Stimulated activated memory B cell treated with anti-CD40 and anti-IgM and Interleukin-4, amounts not matched to agents 10 μg/mL and 1 μg/mL and 100 μg/mL, for 72 hours (primary cell): Measurements from ENCODE around the gene CES5A.
"Not testable (repeated sequence)": the region's sequence is repeated elsewhere in the genome, so short reads cannot be mapped to it uniquely, and the experiment has no call there.

ENCODE experiments used
- ATAC-seq: fragments of 150-1000 bp; cut with Tn5 transposase; 2 replicates; pipeline ENCODE4 v1.10.0; 2021
- H3K27ac Mint-ChIP-seq: one replicate; pipeline ENCODE4 v1.8.0; 2022; ENCODE audit warnings: mild to moderate bottlenecking, mixed read lengths
- H3K27me3 Mint-ChIP-seq: one replicate; pipeline ENCODE4 v1.8.0; 2022; ENCODE audit warnings: mixed read lengths
- H3K36me3 Mint-ChIP-seq: one replicate; pipeline ENCODE4 v1.8.0; 2022; ENCODE audit warnings: mixed read lengths
- H3K4me1 Mint-ChIP-seq: one replicate; pipeline ENCODE4 v1.8.0; 2022; ENCODE audit warnings: mixed read lengths
- H3K4me3 Mint-ChIP-seq: one replicate; pipeline ENCODE4 v1.8.0; 2022; ENCODE audit warnings: mild to moderate bottlenecking, moderate library complexity, mixed read lengths
- H3K9me3 Mint-ChIP-seq: one replicate; pipeline ENCODE4 v1.8.0; 2022; ENCODE audit warnings: mixed read lengths

Gene CES5A

GRCh38 chr16:55849536-55849935, 25.6 kb downstream of the CES5A start:
- Mint-ChIP-seq H3K36me3 (no peaks in the 10 kb centered on the region), H3K4me1 (no peaks in the 10 kb centered on the region), H3K9me3 (no peaks in the 10 kb centered on the region), H3K4me3 (no peak overlapping the region), H3K27ac (no peak overlapping the region), H3K27me3 (peaks cover 38% of the 10 kb centered on the region)
- no peak for ATAC-seq

- Mint-ChIP-seq H3K27me3 (peaks cover 38% of the 10 kb centered on the region), H3K9me3 (no peaks in the 10 kb centered on the region), H3K4me1 (no peaks in the 10 kb centered on the region), H3K27ac (no peak overlapping the region), H3K4me3 (no peak overlapping the region), H3K36me3 (no peaks in the 10 kb centered on the region)
- ATAC-seq = peak; percentile 31
Observed at GRCh38 chr16:55846598-55847346, 28.4 kb downstream of the CES5A start.

DNA sequence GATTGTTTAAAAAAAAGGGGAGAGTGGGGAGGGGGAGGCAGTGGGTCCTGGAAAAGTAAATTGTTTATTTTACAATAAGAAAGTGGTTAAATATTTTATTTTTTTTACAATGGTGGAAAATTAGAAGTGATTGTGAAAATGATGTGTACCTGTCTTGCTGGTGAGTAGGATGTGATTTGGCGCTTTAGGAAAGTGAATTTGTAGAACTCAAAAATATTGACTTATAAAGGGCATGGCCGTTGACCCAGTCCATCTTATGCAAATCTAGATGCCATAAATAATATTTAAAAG, 32.1 kb downstream of the CES5A start:
- no peak overlapping the region for H3K27ac Mint-ChIP-seq
- no peaks in the 10 kb centered on the region for H3K9me3 Mint-ChIP-seq
- H3K36me3 Mint-ChIP-seq = no peaks in the 10 kb centered on the region
- no peak for ATAC-seq
- H3K27me3 Mint-ChIP-seq = peaks cover 25% of the 10 kb centered on the region
- no peak overlapping the region for H3K4me3 Mint-ChIP-seq
- H3K4me1 Mint-ChIP-seq = no peaks in the 10 kb centered on the region

- Mint-ChIP-seq H3K27me3 (peaks cover 25% of the 10 kb centered on the region), H3K27ac (no peak overlapping the region), H3K36me3 (no peaks in the 10 kb centered on the region), H3K9me3 (no peaks in the 10 kb centered on the region), H3K4me3 (no peak overlapping the region), H3K4me1 (no peaks in the 10 kb centered on the region)
- ATAC-seq = no peak
Observed at GRCh38 chr16:55842369-55843104, 32.6 kb downstream of the CES5A start.

- no peak overlapping the region for H3K27ac Mint-ChIP-seq
Observed at GRCh38 chr16:55839115-55839514, 36.1 kb downstream of the CES5A start.

DNA sequence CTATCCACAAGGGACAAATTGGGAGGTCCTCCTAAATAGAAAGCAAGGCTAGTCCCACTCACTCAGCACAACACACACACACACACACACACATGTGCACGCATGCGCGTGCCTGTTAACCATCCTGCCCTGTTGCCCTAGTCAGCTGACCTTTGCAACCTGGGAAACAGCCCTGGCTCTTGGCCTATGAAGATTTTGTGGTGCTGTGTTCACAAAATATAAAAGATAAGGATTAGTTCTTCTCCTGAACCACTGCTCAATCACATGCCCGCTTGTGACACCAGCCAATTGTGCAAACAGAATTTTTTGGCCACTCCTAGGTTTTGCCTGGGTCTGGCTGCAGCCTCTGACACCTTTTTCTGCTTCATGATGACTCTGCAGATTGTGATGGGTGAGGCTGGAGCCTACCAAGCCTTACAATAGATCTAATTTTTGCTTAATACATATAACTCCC, 39.0 kb downstream of the CES5A start:
- ATAC-seq = no peak
- H3K4me1 Mint-ChIP-seq = peaks cover 10% of the 10 kb centered on the region

More at GRCh38 chr16:55839115-55839514, 36.1 kb downstream of the CES5A start:
- H3K4me1 Mint-ChIP-seq = peaks cover 5% of the 10 kb centered on the region
- no peak for ATAC-seq
- no peak overlapping the region for H3K4me3 Mint-ChIP-seq
- peaks cover 3% of the 10 kb centered on the region for H3K9me3 Mint-ChIP-seq
- no peaks in the 10 kb centered on the region for H3K36me3 Mint-ChIP-seq
- peaks cover 7% of the 10 kb centered on the region for H3K27me3 Mint-ChIP-seq

GRCh38 chr16:55835581-55835980, 39.6 kb downstream of the CES5A start:
- no peak overlapping the region for H3K27ac Mint-ChIP-seq
- no peak overlapping the region for H3K4me3 Mint-ChIP-seq
- H3K9me3 Mint-ChIP-seq = peaks cover 4% of the 10 kb centered on the region
- H3K4me1 Mint-ChIP-seq = peaks cover 10% of the 10 kb centered on the region
- peaks cover 9% of the 10 kb centered on the region for H3K27me3 Mint-ChIP-seq
- no peaks in the 10 kb centered on the region for H3K36me3 Mint-ChIP-seq
- no peak for ATAC-seq

More for the DNA sequence above, 39.0 kb downstream of the CES5A start:
- Mint-ChIP-seq H3K9me3 (peaks cover 3% of the 10 kb centered on the region), H3K36me3 (no peaks in the 10 kb centered on the region), H3K27me3 (peaks cover 7% of the 10 kb centered on the region), H3K27ac (no peak overlapping the region), H3K4me3 (no peak overlapping the region)

- H3K4me1 Mint-ChIP-seq = peaks cover 10% of the 10 kb centered on the region
- not testable (repeated sequence) for H3K4me3 Mint-ChIP-seq, ATAC-seq, H3K27ac Mint-ChIP-seq, H3K9me3 Mint-ChIP-seq, H3K27me3 Mint-ChIP-seq, H3K36me3 Mint-ChIP-seq
Observed at GRCh38 chr16:55835173-55835572, 40.0 kb downstream of the CES5A start.

DNA sequence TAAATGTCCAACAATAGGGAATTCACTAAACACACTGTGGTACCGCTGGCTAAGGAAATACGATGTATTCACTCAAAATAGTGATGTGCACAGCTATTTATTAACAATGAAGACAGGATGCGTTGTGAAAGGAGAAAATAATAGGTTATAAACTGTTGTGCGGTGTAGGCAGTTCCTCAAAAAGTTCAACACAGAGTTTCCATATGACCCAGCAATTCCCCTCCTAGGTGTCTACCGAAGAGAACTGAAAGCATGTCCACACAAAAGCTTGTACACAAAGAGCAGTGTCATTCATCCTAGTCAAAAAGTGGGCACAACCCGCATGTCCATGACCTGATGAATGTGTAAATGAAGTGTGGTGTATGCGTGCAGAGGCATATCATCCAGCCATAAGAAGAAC, 41.1 kb downstream of the CES5A start:
- Mint-ChIP-seq H3K4me1 (peaks cover 10% of the 10 kb centered on the region), H3K9me3 (peaks cover 6% of the 10 kb centered on the region), H3K36me3 (no peaks in the 10 kb centered on the region), H3K4me3 (no peak overlapping the region), H3K27ac (no peak overlapping the region), H3K27me3 (peaks cover 12% of the 10 kb centered on the region)
- peak; percentile 78 for ATAC-seq

DNA sequence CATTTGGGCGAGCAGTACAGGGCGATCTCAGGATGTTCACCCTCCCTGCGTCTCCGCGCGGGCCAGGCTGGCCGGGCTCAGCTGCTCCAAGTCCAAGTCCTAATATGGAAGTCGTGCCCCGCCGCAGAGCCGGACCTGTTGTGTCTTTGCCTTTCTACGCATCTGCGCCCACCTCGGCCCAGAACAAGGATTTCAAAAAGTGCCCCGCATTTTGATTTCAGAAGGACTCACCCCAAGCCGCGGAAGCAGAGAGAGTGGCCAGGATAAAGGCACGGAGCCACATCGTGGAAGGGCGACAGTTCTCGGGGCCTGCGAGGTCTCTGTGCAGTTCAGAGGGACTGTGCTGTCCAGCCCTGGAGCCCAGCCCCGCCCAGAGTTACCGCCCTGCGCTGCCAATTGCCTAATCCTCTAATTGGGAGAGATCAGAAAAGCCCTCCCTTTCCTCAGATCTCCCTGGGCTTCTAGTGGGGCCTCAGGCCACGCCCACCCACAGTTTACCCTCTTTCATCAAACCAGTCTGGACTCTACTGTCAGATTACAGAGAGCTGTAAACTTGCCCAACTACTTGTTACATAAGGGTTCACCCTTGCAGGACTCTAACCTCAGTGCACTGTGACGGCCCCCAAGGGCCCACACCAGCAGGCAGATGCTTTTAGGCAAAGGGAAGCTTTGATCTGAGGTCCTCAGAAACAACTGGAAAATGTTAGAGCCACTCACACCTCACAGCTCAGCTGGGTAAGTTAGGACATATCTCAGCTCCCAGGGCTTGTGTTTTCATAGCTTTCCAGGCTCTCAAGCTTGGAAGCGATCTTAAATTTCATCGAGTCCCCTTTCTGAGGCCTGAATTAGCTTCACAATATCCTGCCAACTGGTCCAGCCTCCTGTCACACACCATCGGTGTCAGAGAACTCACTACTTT, 42.1 kb downstream of the CES5A start, which contains the start of gene CES1:
CES1 (minus strand) TSS at position 324 of the 919 bp plus-strand sequence; CDS start at position 283, 41 bp downstream.
- H3K4me1 Mint-ChIP-seq = peaks cover 10% of the 10 kb centered on the region
- no peak for ATAC-seq
- peaks cover 22% of the 10 kb centered on the region for H3K27me3 Mint-ChIP-seq
- H3K4me3 Mint-ChIP-seq = no peak within 1 kb of the TSS
- H3K36me3 Mint-ChIP-seq = no peaks in the 10 kb centered on the region
- H3K27ac Mint-ChIP-seq = no peak within 1 kb of the TSS
- peaks cover 6% of the 10 kb centered on the region for H3K9me3 Mint-ChIP-seq

GRCh38 chr16:55832425-55832772, 42.8 kb downstream of the CES5A start:
- peaks cover 10% of the 10 kb centered on the region for H3K4me1 Mint-ChIP-seq
- peaks cover 6% of the 10 kb centered on the region for H3K9me3 Mint-ChIP-seq
- H3K27ac Mint-ChIP-seq = no peak overlapping the region
- no peak for ATAC-seq
- peaks cover 23% of the 10 kb centered on the region for H3K27me3 Mint-ChIP-seq
- no peak overlapping the region for H3K4me3 Mint-ChIP-seq
- no peaks in the 10 kb centered on the region for H3K36me3 Mint-ChIP-seq

GRCh38 chr16:55830658-55831294, 44.4 kb downstream of the CES5A start:
- no peak overlapping the region for H3K27ac Mint-ChIP-seq
- no peak for ATAC-seq

GRCh38 chr16:55829232-55829631, 45.9 kb downstream of the CES5A start:
- not testable (repeated sequence) for H3K9me3 Mint-ChIP-seq, H3K27ac Mint-ChIP-seq, H3K36me3 Mint-ChIP-seq, H3K4me1 Mint-ChIP-seq, H3K4me3 Mint-ChIP-seq
- peak; percentile 2 for ATAC-seq
- peaks cover 33% of the 10 kb centered on the region for H3K27me3 Mint-ChIP-seq

More at GRCh38 chr16:55830658-55831294, 44.4 kb downstream of the CES5A start:
- Mint-ChIP-seq H3K4me1 (peaks cover 10% of the 10 kb centered on the region), H3K9me3 (peaks cover 6% of the 10 kb centered on the region), H3K4me3 (no peak overlapping the region), H3K27me3 (peaks cover 29% of the 10 kb centered on the region), H3K36me3 (no peaks in the 10 kb centered on the region)

DNA sequence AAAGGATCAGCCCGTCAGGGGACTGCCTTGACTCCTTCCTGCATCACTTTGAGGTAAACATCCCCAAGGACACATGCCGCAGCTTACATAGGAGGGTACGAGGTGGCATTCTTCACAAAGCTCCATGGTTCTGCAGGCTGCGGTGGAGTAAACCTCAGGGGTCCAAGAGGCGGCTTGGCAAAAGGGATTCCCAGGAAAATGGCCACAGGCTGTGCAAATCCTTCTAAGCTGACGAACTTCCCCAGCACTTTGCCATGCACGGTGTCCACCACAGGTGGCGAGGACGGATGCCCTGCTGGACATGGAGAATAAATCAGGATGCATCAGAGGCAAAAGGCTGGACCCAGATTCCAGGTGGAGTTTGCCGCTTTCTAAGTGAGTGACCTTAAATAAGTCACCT, 46.5 kb downstream of the CES5A start:
- Mint-ChIP-seq H3K4me3 (no peak overlapping the region), H3K36me3 (no peaks in the 10 kb centered on the region), H3K27me3 (peaks cover 33% of the 10 kb centered on the region), H3K9me3 (peaks cover 2% of the 10 kb centered on the region), H3K27ac (no peak overlapping the region), H3K4me1 (peaks cover under 1% of the 10 kb centered on the region)
- ATAC-seq = no peak
